PFSK-1 (cell line): ENCODE results near the gene DET1.

Source experiments
- POLR2AphosphoS5 ChIP-seq: IDR thresholded peaks from 2 replicates; pipeline ENCODE4 v1.6.1; 2012; ENCODE audit warnings: low read depth, mild to moderate bottlenecking, control low read depth, low read length, moderate library complexity
- REST ChIP-seq, 2 experiments: IDR thresholded peaks; 2 replicates each; pipeline versions ENCODE4 v1.6.1 to v1.8.0; 2011 to 2012; ENCODE audit warnings: low read depth in 2 of 2, low read length in 2 of 2, control low read depth in 1 of 2, inconsistent platforms in 1 of 2, mild to moderate bottlenecking in 1 of 2, moderate library complexity in 1 of 2; ENCODE audit not compliant: insufficient read depth in 1 of 2
- SIN3A ChIP-seq: IDR thresholded peaks from 2 replicates; pipeline ENCODE4 v1.6.1; 2012; ENCODE audit warnings: mild to moderate bottlenecking, low read length, moderate library complexity, borderline replicate concordance; ENCODE audit not compliant: insufficient read depth

GRCh38 chr15:88539441-88539840, 7.0 kb downstream of the DET1 start:
- TF ChIP-seq REST (IDR thresholded peaks at IDR 0.05; ENCODE audit: insufficient read depth in 1 of 2, low read depth in 2 of 2, low read length in 2 of 2) (no peak), POLR2AphosphoS5 (no peak), SIN3A (no peak)
